Esophagus squamous epithelium (tissue), 4 donors: ENCODE measurements around the gene WSCD1.

Experiments
- POLR2A ChIP-seq, 4 donors: fragments of 450-650 bp; IDR thresholded peaks; one replicate each; pipeline ENCODE4 v1.6.1; 2017; ENCODE audit warnings: antibody characterized with exemption in 4 of 4, mild to moderate bottlenecking in 4 of 4, moderate library complexity in 3 of 4
- TF ChIP-seq, protein P1 (sequence below), 6 experiments: fragments of 450-650 bp in 4 of 6; fragments of 200-600 bp in 2 of 6; sonication (generic) in 2 of 6; IDR thresholded peaks; one replicate each; pipeline ENCODE4 v1.5.1; 2016 to 2019; ENCODE audit warnings: antibody characterized with exemption in 6 of 6, mild to moderate bottlenecking in 4 of 6, moderate library complexity in 4 of 6

GRCh38 chr17:6059406-6059805, 10.8 kb upstream of the WSCD1 start:
- TF ChIP-seq, protein P1, sequence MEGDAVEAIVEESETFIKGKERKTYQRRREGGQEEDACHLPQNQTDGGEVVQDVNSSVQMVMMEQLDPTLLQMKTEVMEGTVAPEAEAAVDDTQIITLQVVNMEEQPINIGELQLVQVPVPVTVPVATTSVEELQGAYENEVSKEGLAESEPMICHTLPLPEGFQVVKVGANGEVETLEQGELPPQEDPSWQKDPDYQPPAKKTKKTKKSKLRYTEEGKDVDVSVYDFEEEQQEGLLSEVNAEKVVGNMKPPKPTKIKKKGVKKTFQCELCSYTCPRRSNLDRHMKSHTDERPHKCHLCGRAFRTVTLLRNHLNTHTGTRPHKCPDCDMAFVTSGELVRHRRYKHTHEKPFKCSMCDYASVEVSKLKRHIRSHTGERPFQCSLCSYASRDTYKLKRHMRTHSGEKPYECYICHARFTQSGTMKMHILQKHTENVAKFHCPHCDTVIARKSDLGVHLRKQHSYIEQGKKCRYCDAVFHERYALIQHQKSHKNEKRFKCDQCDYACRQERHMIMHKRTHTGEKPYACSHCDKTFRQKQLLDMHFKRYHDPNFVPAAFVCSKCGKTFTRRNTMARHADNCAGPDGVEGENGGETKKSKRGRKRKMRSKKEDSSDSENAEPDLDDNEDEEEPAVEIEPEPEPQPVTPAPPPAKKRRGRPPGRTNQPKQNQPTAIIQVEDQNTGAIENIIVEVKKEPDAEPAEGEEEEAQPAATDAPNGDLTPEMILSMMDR (IDR thresholded peaks at IDR 0.05) = no peak
- no peak for TF ChIP-seq POLR2A (IDR thresholded peaks at IDR 0.05)
